BE2C (cell line): ENCODE data around the gene MAN1B1.
"Not testable (repeated sequence)": the region's sequence is repeated elsewhere in the genome, so short reads cannot be mapped to it uniquely, and the experiment has no call there.

Experiments used
- DNase-seq: peaks from one replicate; pipeline ENCODE4 v3.0.0-alpha.2; 2020
- H3K27me3 ChIP-seq: fragments of 250-450 bp; sonication (Bioruptor Pico); 2 replicates; pipeline ENCODE4 v1.5.1; 2020; ENCODE audit warnings: mild to moderate bottlenecking
- H3K36me3 ChIP-seq: fragments of 250-450 bp; sonication (Bioruptor Pico); 2 replicates; pipeline ENCODE4 v1.5.1; 2020; ENCODE audit warnings: mild to moderate bottlenecking
- H3K4me1 ChIP-seq: fragments of 250-450 bp; sonication (Bioruptor Pico); 2 replicates; pipeline ENCODE4 v1.5.1; 2020
- H3K4me3 ChIP-seq: 2 replicates; pipeline ENCODE4 v1.5.1; 2011; ENCODE audit warnings: low read depth, low read length
- H3K9me3 ChIP-seq: fragments of 250-450 bp; sonication (Bioruptor Pico); 2 replicates; pipeline ENCODE4 v1.5.1; 2020
- CTCF ChIP-seq: IDR thresholded peaks from 2 replicates; pipeline ENCODE4 v1.5.1; 2012; ENCODE audit warnings: mild to moderate bottlenecking, low read depth, low read length

Gene MAN1B1

GRCh38 chr9:137116027-137116507 lies 29.3 kb downstream of the MAN1B1 start:
- 0 out of 2 replicates have a peak, but pooled peaks cover 4% of the 10 kb centered on the region for H3K4me1 ChIP-seq
- peaks cover 20% of the 10 kb centered on the region for H3K36me3 ChIP-seq
- H3K27me3 ChIP-seq: no peaks in the 10 kb centered on the region
- no peak for TF ChIP-seq CTCF
- no peaks in the 10 kb centered on the region for H3K9me3 ChIP-seq
- no peak for DNase-seq
- H3K4me3 ChIP-seq: no peak overlapping the region

GRCh38 chr9:137116728-137117127 lies 29.9 kb downstream of the MAN1B1 start:
- H3K4me1 ChIP-seq: 0 out of 2 replicates have a peak, but pooled peaks cover 4% of the 10 kb centered on the region
- no peaks in the 10 kb centered on the region for H3K27me3 ChIP-seq
- no peak for DNase-seq
- no peak overlapping the region for H3K4me3 ChIP-seq
- peaks cover 18% of the 10 kb centered on the region for H3K36me3 ChIP-seq
- no peak for TF ChIP-seq CTCF
- no peaks in the 10 kb centered on the region for H3K9me3 ChIP-seq

- H3K4me3 ChIP-seq: no peak overlapping the region
- no peak for DNase-seq
- H3K27me3 ChIP-seq: no peaks in the 10 kb centered on the region
- H3K4me1 ChIP-seq: 0 out of 2 replicates have a peak, but pooled peaks cover 4% of the 10 kb centered on the region
- TF ChIP-seq CTCF: no peak
- H3K36me3 ChIP-seq: peaks cover 12% of the 10 kb centered on the region
- no peaks in the 10 kb centered on the region for H3K9me3 ChIP-seq
These were observed 30.5 kb downstream of the MAN1B1 start for GRCh38 chr9:137117269-137117731.

GRCh38 chr9:137118092-137118603 lies 31.4 kb downstream of the MAN1B1 start:
- not testable (repeated sequence) for H3K9me3 ChIP-seq, H3K36me3 ChIP-seq, DNase-seq, H3K4me3 ChIP-seq, H3K27me3 ChIP-seq, H3K4me1 ChIP-seq

- H3K4me1 ChIP-seq, H3K27me3 ChIP-seq, H3K9me3 ChIP-seq, DNase-seq, H3K4me3 ChIP-seq, H3K36me3 ChIP-seq: not testable (repeated sequence)
These were observed 35.4 kb downstream of the MAN1B1 start for GRCh38 chr9:137121927-137122795.

GRCh38 chr9:137122796-137123467 lies 36.1 kb downstream of the MAN1B1 start:
- DNase-seq, H3K36me3 ChIP-seq, H3K4me1 ChIP-seq, H3K4me3 ChIP-seq, H3K27me3 ChIP-seq, H3K9me3 ChIP-seq: not testable (repeated sequence)

GRCh38 chr9:137123468-137123837 lies 36.7 kb downstream of the MAN1B1 start:
- no peak for DNase-seq
- no peaks in the 10 kb centered on the region for H3K36me3 ChIP-seq
- no peak overlapping the region for H3K4me3 ChIP-seq
- no peaks in the 10 kb centered on the region for H3K27me3 ChIP-seq
- no peaks in the 10 kb centered on the region for H3K9me3 ChIP-seq
- TF ChIP-seq CTCF: no peak
- no peaks in the 10 kb centered on the region for H3K4me1 ChIP-seq

GRCh38 chr9:137123952-137124462 lies 37.2 kb downstream of the MAN1B1 start:
- DNase-seq, H3K4me1 ChIP-seq: not testable (repeated sequence)

More at GRCh38 chr9:137123952-137124462, 37.2 kb downstream of the MAN1B1 start:
- not testable (repeated sequence) for H3K9me3 ChIP-seq, H3K4me3 ChIP-seq, H3K36me3 ChIP-seq, H3K27me3 ChIP-seq
